Fibroblast of skin of left biceps (primary cell): Measurements from ENCODE around the gene BBS2.

Source experiments
- DNase-seq, 2 experiments: peaks; one replicate each; pipeline ENCODE4 v3.0.0-alpha.2; 2013; ENCODE audit warnings: low read depth in 2 of 2

BBS2 gene, protein sequence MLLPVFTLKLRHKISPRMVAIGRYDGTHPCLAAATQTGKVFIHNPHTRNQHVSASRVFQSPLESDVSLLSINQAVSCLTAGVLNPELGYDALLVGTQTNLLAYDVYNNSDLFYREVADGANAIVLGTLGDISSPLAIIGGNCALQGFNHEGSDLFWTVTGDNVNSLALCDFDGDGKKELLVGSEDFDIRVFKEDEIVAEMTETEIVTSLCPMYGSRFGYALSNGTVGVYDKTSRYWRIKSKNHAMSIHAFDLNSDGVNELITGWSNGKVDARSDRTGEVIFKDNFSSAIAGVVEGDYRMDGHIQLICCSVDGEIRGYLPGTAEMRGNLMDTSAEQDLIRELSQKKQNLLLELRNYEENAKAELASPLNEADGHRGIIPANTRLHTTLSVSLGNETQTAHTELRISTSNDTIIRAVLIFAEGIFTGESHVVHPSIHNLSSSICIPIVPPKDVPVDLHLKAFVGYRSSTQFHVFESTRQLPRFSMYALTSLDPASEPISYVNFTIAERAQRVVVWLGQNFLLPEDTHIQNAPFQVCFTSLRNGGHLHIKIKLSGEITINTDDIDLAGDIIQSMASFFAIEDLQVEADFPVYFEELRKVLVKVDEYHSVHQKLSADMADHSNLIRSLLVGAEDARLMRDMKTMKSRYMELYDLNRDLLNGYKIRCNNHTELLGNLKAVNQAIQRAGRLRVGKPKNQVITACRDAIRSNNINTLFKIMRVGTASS

GRCh38 chr16:56519459-56520250 lies at the start of gene BBS2:
Gene BBS2 (minus strand): TSS chr16:56520024. CDS start chr16:56519862, 162 bp downstream.
- peak; percentile 54 to 55 for DNase-seq

DNA sequence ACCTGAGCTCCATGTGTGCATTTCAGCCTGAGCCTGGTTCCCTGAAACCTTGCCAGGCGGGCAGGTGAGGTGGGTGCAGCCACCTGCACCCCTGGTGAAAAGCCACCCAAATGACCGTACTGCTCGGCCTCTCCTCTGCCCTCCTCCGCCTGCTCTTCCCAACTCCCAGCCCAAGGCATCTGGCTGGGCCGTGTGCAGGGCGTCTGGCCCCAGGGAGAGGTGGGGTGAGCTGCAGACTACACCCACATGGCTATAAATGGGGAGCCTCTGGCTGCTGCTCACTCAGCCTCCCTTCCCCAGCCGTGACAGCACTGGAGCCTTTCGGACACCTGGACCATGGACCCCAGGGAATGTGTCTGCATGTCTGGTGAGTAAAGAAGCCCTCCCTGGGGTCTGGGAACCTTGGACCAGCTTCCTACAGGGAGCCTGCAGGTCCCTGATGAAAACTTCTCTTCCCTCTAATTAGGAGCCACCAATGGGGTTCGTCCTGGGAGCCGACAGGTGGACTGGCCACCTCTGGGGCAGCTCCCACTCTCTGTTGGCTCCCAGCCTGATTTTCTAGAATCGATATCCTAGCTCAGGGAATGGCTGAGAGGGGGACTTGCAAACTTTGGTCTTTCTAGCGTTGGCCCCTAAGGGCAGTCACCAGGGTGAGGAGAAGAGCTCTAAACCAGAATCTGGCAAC lies 45.1 kb upstream of the BBS2 start, which contains the start of gene MT4:
Gene MT4 (plus strand): TSS at position 281 of the 685 bp plus-strand sequence. CDS start 56 bp downstream, at position 337.
- no peak for DNase-seq

- no peak for DNase-seq
Observed at GRCh38 chr16:56561126-56561525, 41.3 kb upstream of the BBS2 start.

DNA sequence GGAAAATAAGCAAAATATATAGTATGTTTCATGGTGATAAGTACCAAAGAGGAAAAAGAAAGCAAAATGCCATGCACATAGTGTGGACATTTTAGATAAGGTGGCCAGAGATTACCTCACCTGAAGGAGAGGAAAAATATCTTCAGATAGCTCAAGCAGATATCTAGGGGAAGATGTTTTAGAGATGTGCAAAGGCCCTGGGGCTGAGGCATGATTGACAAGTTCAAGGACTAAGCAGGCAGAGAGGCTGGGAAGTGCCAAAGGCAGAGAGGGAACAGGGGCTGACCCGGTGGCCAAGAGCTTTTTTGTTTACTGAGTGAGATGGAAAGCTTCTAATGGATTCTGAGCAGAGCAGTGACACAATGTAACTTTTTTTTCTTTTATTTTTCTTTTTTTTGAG lies 40.6 kb upstream of the BBS2 start:
- no peak for DNase-seq

DNA sequence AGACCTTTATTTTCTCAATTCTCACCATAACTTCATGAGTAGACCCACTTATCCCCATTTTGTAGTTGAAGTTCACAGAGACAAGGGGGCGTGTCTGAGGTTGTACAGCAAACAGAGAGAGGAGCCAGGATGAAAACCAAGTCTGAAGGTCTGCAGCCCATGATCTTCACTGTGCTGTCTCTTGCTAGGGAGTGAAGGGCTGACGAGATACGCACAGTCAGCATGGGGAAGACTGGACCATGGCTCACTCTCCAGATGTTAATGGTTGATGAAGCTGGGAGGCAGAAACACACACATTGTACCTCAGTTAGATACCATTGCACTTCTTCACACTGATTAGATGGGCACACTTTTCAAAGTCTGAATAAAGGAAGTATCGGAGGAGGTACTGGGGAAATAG lies 39.3 kb upstream of the BBS2 start:
- no peak for DNase-seq

DNA sequence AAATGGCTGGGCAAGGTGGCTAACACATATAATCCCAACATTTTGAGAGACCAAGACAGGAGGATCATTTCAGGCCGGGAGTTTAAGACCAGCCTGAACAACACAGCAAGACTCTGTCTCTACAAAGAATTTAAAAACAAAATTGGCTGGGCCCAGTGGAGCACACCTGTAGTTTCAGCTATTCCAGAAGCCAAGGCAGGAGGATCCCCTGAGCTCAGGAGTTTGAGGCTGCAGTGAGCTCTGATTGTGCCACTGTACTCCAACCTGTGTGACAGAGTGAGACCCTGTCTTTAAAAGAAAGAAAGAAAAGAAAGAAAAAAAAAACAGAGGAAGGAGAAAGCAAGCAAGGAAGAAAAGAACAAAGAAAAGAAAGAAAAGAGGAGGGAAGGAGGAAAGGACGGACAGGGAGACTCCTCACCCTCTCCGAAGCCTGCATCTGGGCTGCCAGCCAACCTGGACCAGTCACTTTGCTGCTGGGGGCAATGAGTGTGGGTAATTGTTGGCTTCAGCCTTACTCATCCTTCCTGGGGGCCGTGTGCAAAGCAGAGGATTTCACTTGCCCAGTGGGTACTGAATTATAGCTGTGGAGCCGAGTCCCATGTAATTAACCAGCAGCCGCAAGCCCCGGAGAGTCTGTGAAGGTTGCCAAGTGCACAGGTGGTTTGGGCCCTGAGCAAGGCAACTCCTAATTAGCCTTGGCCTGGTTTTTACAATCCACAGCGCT lies 38.4 kb upstream of the BBS2 start:
- peak; percentile 6 to 11 for DNase-seq

DNA sequence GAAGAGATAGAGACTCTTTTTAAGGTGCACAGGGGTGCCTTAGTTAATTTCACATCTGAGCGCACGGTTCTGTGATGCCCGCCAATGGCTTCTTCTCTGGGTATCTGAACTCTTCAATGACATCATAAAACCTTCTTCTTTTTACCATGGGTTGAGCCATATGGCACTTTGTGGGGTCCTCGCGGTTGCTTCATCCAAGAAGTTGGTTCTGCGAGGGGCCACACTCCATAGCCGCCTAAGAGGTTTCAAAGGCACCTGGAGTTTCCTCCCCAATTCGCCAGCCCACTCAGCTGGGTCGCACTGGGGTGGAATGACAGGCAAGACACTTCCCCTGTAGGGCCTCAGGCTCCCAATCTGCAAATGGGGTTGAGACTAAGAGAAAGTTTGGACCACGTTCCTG lies 34.6 kb upstream of the BBS2 start:
- no peak for DNase-seq

DNA sequence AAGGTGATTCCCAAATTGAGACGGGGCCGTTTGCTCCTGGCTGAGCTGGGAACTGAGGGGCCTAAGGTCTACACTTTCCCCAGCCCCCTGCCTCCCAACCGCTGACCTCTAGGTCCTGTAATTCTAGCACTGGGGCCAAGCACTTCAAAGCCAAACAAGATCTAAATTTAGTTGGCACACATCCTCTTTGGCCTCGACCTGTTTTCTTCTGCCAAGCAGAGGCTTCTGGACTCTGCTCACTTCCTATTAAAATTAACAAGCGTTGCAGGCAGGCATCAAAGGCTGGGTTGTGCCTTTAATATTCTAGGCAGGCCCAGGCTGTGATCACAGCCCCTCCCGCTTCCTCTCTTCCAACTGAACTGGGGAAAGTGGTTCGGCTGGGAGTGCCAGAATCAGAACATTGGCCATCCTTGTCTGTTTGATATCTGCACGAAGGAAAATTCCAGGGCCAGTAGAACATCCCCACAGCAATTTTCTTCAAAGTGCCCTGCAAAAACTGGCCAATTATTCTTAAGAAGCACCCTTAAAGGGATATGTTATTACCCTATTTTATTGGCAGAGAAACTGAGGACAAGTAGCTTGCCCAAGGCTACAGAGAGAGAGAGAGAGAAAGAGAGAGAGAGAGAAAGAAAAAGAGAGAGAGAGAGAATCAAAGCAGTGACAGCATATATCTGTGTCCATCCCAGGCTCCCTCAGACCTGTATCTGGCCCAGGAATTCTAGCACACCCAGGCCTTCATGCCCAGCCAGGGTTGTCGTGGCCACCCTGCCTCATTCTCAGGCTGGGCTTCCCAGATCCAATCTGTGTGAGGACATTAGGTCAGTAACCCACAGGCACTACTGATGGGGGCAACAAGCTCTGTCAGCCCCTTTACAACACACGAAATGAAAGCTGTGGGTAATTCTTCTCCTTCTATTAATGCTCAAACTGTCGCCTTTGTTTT lies 32.2 kb upstream of the BBS2 start:
- no peak for DNase-seq

DNA sequence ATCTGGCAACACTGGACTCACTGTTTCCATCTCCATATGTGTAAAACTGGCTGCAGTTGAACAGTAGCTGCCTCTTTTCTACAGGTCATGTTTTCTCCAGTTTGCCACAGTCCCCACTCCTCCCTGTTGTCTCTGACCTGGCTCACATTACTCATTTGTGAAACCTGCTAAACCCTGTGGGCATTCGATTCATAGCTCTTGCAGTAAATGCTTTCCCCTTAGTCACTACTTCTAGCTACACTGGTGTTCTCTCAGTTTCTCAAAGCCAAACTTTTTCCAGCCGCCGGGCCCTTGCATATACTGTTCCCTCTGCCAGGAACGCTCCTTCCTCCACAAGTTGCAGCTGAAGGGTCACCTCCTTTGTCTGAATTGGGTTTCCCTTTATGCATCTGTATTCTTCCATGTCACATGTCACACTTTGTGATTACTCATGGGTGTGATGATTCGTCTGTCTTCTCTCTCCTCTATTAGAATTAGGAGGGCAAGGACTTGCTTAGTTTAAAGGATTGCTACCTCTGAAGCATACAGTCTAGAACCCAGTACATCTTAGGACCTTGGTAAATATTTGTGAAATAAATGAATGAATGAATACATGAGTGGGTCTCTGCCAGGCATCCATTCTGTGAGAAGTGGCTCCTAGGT lies 30.0 kb upstream of the BBS2 start:
- no peak for DNase-seq

- no peak for DNase-seq
Observed at GRCh38 chr16:56549161-56549560, 29.3 kb upstream of the BBS2 start.

- no peak for DNase-seq
Observed at GRCh38 chr16:56547949-56548567, 28.2 kb upstream of the BBS2 start.

DNA sequence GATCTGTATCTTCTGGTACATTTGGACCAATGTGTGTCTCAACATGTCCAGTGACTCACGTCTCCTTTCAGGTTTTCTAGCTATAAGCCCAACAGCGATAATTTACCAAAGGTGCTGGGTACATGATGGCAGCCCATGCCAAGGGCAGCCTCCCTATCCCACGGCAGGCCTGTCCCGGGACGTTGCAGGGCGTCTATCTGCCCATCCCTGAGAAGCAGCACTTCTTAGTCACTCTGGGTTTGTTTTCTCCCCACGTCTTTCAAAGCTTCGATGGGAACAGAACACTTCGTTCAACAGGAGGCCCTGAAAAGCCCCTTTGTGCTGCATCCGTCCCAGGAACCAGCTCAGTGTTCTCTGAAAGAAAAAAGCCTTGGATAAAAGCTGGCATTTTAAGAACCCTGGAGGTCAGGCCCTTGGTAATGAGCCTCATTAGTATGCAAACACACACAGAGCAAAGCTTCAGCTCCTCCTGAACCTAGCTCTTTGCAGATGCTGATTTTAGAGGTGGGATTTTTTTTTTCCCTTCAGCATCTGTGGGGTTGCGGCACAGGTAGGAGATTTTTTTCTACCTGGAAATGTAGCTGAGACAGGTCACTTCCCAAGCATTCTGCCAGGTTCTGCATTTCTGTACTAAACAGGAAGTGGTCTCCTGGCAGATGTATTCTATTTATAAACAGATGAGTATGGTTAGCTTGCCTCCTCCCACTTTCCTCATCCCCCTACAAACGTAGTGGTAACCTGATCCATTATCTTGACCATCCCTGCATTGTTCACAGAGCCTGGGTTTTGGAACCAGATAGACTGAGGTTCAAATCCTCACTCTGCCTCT lies 27.5 kb upstream of the BBS2 start:
- DNase-seq, result peak in 1 of 2 experiments; percentile 23

DNA sequence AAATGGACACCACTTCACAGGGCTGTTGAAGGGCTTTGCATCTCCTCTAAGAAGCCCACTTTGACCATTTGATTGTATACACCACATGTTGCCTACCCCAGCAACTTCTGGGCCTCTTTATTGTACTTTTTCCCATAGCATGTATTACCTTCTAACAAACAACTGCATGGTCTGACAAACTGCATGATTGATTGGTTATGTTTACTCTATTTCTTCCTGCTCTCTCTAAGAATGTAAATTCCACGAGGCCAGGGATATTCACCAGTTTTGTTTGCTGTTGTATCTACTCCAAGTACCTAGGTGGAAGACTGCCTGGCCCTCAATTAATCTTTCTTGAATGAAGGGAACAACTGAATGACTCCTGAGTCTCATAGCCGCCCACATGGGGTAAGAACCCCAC lies 22.2 kb upstream of the BBS2 start:
- DNase-seq, result no peak

GRCh38 chr16:56539656-56540055 lies 19.8 kb upstream of the BBS2 start:
- DNase-seq, result no peak

GRCh38 chr16:56538331-56538730 lies 18.5 kb upstream of the BBS2 start:
- DNase-seq, result no peak

DNA sequence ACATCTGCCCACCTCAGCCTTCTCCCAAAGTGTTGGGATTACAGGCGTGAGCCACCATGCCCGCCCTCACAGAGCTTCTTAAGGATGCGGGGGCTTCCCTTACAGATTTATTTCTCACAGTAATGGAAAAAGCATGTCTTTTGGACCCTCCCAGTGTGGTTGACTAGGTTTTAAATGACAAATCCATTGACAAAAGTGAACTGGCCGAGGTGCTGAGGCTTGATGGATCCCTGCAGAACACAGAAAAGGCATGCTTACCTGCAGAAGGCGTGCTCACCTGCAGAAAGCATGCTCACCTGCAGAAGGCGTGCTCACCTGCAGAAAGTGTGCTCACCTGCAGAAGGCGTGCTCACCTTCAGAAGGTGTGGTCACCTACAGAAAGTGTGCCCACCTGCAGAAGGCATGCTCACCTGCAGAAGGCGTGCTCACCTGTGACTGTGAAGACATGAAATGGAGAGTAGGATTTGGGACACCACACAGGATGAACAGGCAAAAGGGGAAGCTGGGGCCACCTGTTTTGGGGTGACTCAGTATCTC lies 15.1 kb upstream of the BBS2 start:
- DNase-seq, result no peak

DNA sequence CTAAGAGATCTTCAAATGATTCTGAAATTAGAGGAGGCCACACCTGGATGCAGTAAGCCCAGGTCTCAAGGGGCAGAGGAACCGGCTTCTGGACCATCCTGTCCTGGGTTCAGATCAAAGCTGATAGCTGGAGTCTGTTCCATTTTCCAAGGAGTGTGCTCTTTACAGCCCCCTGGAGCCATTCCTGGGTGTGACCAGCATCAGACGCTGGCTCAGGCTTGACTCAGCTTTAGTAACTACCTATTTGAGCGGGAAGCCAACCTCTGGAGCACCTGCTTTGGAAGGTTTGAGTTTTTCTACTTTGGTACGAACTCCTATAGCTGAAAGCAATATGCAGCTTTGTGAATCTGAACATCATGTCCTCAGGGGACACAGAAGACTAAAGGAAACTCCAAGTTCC lies 12.9 kb upstream of the BBS2 start:
- no peak for DNase-seq

DNA sequence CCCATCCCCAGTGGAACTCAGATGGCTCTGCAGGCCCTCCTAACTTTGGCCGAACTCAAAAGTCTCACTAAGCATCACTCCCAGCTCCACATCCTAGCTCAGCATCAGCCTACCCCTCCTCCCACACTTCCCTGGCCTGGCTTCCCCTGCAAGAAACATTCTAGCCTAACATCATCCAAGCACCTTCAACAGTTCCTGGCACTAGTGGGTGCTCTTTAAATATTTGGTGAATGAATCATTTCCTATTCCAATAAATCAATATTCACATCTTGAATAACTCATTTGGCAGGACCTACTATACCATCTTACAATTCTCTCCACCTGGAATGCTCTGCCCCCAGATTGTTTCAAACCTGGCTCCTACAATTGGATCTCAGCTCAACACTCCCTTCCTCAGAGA lies 11.0 kb upstream of the BBS2 start:
- DNase-seq, result peak in 1 of 2 experiments; percentile 10
